ENCODE results near the gene RABL3. TPM values are rescaled to one million over a fixed set of nuclear protein-coding genes. Genes with fewer than 3 reads are reported as not detected.
A peak's percentile ranks its signal among the peaks of the same experiment; 100 is the strongest.
"Not testable (repeated sequence)": the region's sequence is repeated elsewhere in the genome, so short reads cannot be mapped to it uniquely, and the experiment has no call there.

Gene RABL3
- total RNA-seq, 1 donor from 2014 or later, result 7.7 TPM

DNA sequence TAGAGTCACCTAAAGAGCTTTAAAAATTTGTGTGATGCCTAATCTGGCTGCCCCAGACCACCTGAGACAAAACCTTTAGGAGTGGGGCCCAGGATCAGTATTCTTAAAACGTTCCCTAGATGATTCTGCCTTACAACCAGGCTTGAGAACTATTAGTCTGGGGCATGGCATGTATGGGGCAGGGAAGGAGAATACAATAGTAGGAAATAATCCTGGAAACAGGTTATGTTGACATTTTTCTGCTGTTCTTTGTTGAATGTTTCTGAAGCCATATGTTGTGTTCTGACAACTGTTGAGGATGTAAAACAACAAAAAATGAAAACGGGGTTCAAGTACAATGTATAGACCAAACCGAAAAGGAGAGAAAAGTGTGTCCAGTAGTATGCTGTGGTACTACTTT, 3.1 kb upstream of the RABL3 start:
- peak; percentile 11 to 60 for DNase-seq (ENCODE audit: low read depth in 2 of 2)

DNA sequence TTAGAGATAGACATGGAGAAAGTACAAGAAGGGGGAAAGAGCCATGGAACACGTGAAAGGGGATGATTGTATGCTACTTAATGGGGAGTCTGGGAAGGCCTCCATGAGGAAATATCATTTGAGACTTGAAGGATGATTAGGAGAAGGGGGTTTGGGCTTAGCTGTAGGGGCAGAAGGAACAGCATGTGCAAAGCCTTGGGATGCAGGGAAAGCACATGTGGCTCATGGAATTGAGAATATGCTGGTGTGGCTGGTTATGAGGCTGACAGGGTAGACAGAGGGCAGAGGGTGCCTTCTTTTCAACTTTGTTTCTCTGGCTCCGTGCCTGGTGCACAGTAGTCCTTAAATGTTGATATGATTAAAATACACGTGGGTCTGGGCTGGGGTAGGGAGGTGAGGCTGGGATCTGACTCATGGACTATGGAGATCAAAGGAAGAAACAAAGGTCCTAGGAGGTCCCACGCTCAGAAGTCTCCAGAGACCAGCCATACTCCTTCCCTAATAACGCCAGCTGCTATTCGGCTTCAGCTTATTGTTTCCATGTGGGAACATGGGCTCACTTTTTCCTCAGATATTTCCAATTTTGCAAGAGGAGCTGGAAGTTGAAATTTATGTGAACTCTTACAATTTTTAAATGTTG, 1.4 kb upstream of the RABL3 start:
- peak in 1 of 2 donors; percentile 36 for DNase-seq (ENCODE audit: low read depth in 2 of 2)

DNA sequence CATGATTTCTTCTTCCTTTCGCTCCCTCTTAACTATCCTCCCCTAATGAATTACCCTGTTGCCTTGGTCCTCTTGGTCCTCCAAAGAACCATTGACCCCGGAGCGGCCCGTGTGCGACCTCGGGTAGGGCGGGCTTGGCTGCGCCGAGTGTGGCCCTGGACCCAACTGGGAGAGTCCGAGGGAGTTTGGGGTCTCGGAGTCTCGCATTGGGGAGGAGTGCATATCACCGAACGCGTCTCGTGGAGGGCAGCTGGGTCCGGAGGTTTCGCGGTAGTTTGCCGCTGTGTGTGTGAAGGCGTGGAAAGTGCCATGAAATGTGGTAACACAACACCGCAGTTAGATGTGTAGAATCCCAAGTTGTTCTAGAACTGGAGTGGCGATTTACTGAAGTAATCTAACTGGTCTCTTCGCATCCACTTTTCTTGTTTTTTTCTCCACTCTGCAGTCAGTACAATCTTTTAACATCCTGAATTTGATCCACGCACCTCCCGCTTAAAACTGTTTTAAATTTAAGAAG, 591 bp upstream of the RABL3 start:
- DNase-seq (ENCODE audit: low read depth in 2 of 2), result peak in 1 of 2 donors; percentile 40

DNA sequence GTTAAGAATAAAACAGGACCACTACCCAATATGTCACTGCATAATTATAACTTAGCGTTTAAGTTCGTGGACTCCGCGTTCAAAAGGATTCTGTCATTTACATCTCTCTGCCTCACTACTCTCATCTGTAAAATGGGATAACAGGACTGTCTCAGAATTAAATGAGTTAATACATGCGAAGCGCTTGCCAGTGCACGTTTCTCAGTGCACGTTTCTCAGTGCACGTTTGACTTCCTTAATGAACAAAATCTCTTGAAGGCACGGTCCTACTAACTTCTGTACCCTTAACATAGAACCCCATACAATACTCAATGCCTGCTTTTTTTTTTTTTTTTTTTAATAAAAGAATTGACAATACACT, 499 bp downstream of the RABL3 start:
- DNase-seq (ENCODE audit: low read depth in 2 of 2), result peak in 1 of 2 donors; percentile 20

DNA sequence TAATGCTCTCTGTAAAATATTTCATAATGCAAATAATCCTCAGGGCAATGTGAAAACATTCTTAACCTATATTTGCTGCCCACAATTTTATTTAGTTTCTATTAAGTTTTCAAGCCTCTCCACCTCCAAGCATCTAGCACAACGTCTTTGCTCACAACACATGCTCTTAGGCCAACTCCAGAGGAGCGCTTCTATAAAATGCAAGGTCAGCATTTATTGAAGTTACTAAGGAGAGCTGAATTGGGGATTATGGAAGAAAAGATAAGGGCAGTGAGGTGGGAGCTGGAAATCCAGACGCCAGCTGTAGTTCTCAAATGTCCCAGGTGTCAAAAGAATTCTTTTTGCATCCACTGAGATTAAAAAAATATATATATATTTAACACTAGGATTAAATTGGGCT, 996 bp downstream of the RABL3 start:
- no peak for DNase-seq (ENCODE audit: low read depth in 2 of 2)

GRCh38 chr3:120738006-120738405, 4.3 kb downstream of the RABL3 start:
- DNase-seq (ENCODE audit: low read depth in 2 of 2), result not testable (repeated sequence)

GRCh38 chr3:120730576-120731542, 11.5 kb downstream of the RABL3 start:
- DNase-seq (ENCODE audit: low read depth in 2 of 2), result no peak

- DNase-seq (ENCODE audit: low read depth in 2 of 2), result no peak
Observed at GRCh38 chr3:120726791-120727190, 15.5 kb downstream of the RABL3 start.

DNA sequence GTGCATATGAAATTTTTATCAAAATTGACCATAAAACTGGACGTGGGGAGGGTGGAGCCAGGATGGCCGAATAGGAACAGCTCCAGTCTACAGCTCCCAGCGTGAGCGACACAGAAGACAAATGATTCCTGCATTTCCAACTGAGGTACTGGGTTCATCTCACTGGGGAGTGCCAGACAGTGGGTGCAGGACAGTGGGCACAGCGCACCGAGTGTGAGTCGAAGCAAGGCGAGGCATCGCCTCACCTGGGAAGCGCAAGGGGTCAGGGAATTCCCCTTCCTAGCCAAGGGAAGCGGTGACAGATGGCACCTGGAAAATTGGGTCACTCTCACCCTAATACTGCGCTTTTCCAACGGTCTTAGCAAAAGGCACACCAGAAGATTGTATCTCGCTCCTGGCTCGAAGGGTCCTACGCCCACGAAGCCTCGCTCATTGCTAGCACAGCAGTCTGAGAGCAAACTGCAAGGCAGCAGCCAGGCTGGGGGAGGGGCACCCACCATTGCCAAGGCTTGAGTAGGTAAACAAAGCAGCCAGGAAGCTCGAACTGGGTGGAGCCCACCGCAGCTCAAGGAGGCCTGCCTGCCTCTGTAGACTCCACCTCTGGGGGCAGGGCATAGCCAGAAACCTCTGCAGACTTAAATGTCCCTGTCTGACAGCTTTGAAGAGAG, 23.0 kb downstream of the RABL3 start:
- not testable (repeated sequence) for DNase-seq (ENCODE audit: low read depth in 2 of 2)

DNA sequence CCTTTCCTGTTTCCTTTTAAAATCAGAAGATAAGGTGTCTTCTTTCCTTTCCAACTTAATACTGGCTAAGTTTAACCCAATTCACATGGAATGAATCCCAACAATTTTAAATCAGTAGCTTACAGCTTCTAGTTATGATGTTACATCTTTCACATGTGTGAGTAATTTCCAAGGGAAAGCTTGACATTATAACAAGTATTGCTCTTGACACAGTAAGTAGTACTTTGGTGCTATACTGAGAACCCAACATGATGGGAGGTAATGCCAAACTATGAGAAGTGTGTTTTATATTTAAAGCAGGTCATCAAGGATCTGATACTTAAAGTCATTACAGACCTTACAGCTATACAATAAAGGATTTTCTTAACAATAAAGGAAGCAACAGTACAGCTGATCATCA, 29.1 kb downstream of the RABL3 start:
- DNase-seq (ENCODE audit: low read depth in 2 of 2), result no peak

DNA sequence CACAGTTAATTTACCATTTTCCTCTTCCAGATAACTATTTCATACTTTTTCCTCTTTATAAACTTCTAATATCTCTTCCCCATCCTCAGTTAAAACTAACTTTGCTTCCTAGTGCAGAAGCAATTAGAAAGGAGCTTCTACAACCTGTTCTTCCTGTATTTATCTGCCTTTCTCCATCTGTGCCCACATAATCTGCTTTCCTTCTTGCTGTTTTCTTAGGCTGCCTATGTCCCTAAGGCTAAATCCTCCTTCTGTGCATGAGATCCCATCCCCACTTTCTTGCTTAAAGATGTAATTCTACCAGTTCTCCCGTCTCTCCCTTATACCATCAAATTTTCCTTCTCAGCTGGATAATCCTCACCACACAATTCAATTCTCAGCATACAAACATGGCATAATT, 31.9 kb downstream of the RABL3 start:
- DNase-seq (ENCODE audit: low read depth in 2 of 2), result no peak

DNA sequence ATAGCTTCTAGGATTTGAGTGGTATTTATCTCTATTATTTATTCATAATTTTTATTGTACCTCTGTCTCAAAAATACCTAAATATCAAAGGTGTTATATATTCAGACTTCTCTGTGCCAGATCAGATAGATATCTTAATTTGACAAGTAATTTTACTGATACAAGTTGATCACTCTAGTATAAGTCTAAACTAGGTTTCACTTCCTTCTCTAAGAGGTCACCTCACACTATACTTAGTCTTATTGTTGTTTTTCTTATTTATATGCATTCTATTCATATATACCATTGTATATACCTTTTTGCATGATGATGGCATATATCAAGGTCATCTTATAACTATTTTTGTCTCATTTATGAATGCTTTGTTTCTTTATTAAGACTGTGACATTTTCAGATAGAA, 33.9 kb downstream of the RABL3 start:
- no peak for DNase-seq (ENCODE audit: low read depth in 2 of 2)

DNA sequence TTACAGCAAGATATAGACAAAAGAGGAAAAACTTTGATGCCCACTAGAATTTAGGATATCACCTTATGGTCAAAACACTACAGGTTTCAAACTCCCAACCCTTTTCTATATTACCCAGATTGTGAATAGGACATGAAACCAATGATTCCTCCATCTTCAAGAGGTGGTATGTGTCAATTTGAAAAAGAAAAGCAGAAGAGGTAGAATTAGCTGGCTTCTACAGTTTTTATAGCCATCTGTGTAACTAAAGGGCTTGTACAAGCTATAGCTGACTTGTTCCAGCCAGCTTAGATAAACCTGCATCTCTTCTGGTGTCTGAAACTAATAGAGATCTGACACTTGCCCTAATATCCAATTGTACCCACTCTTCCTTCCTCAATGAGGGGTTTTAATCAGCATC, 35.4 kb downstream of the RABL3 start:
- DNase-seq (ENCODE audit: low read depth in 2 of 2), result no peak

DNA sequence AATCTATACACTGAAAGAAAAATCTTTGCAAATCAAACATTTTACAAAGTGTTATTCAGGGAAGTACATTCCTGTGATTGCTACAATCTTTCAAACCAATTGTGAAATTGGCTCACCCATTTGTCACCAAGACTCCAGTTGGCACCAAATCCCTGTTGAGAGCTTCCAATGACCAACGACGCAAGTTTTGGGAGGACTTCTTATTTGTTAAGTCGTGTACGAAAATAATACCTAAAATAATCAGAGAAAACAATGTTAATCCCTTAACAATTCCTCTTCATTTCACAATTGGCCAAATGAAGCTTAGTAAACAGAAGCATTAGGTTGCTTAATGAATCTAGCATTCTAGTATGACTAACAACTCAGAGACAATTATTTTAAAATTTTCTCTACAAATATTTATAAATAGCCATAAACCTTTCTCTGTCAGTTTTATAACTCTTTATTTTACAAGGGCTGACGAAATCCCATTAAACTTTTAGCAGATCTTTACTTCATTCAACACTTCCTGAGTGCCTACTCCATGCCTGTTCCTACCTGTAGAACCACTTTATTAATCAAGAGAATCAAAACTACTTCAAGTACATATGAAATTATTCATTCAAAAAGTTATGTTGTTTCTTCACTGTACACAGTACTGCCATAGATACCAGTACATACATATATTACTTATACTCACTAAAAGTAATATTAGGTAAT, 36.3 kb downstream of the RABL3 start:
- DNase-seq (ENCODE audit: low read depth in 2 of 2), result no peak

GRCh38 chr3:120699333-120699732, 43.0 kb downstream of the RABL3 start:
- DNase-seq (ENCODE audit: low read depth in 2 of 2), result no peak

- DNase-seq (ENCODE audit: low read depth in 2 of 2), result peak; percentile 7 to 61
Observed at GRCh38 chr3:120693439-120694171, 48.7 kb downstream of the RABL3 start.

GRCh38 chr3:120689395-120689794, 52.9 kb downstream of the RABL3 start:
- no peak for DNase-seq (ENCODE audit: low read depth in 2 of 2)

DNA sequence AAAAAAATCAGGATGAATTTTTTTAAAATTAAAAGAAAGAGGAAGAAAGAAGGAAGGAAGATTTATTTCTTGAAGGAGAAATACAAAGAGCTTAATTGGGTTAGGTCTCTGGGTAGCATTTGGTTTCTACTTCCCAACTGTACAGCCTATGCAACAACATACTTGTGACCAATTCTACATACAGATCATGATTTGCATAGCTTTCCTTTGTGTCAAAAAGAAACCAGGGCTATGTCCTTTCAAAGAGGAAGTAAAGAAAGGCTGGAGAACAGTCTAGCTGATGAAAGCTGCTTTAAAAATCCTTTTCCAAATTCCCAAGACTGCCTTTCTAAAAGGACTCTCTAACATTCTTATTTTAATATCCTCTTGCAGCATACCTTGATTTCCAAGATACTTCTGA, 54.2 kb downstream of the RABL3 start:
- DNase-seq (ENCODE audit: low read depth in 2 of 2), result no peak

DNA sequence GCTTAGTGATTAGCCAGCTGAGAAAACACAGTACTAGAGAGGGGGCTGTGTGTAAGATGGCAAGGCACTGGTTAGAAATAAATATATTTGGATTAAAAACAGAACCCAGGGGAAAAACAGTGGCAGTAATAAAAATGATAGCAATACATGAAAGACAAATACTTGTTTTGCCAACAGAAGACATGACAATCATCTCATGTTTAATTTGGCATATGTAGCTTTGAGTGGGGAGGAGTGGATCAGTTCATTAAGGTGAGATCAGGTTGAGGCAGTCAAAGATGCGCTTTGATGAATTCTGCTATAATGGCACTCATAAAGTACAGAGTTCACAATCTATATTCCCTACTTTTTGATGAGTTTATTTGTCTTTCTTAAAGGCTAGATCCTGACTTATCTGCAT, 56.9 kb downstream of the RABL3 start:
- no peak for DNase-seq (ENCODE audit: low read depth in 2 of 2)

DNA sequence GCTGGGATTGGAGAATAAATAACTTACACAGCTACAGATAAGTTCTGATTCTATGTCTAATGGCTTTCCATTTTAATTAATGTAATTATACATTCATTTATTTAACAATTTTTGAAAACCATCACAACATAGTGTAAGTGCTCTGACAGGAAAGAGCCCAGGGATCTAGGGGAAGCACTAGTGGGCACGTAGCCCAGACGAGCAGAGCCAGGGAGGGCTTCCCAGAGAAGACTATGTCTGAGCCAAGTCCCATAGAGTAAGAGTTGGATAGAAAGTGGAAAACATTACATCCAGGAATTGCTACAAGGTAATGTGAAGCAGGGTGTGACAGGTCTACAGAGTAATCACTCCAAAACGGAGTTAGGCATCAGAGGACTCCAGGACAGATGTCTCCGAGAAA, 57.4 kb downstream of the RABL3 start:
- peak; percentile 18 to 52 for DNase-seq (ENCODE audit: low read depth in 2 of 2)

All from dermis microvascular lymphatic vessel endothelial cell (primary cell).